Left ventricle myocardium superior (tissue), 1 donor: ENCODE data around the gene CREG2. TPM values are rescaled to one million over a fixed set of nuclear protein-coding genes. Genes with fewer than 3 reads are reported as not detected.

ENCODE experiments used
- ATAC-seq: fragments of 200-7000 bp; cut with Tn5 transposase; one replicate; pipeline ENCODE4 v1.9.1; 2020; ENCODE audit warnings: mild to moderate bottlenecking, moderate library complexity
- DNase-seq: peaks from one replicate; pipeline ENCODE4 v3.0.0-alpha.2; 2020
- intact Hi-C: fragments of 100-400 bp; cut with micrococcal nuclease; formaldehyde crosslinking; loops from one replicate; pipeline ENCODE4 v1.11.0; 2022
- long read RNA-seq: library from polyadenylated mRNA; unstranded; transcript quantifications from one replicate; pipeline ENCODE4 v2.0.0, GENCODE V29; 2021
- total RNA-seq: library from RNA; stranded (reverse); fragmentation: NEBNext Ultra II Directional; extraction: Animal tissue kit (Norgen Biotek cat#: 25700); gene quantifications from one replicate; pipeline ENCODE4 v1.2.1, GENCODE V29; 2021
- donor health status: DM: no; HTN: yes; CAD: no; lungs with severe emphysema.

The CREG2 gene, protein sequence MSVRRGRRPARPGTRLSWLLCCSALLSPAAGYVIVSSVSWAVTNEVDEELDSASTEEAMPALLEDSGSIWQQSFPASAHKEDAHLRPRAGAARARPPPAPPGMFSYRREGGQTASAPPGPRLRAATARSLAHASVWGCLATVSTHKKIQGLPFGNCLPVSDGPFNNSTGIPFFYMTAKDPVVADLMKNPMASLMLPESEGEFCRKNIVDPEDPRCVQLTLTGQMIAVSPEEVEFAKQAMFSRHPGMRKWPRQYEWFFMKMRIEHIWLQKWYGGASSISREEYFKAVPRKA
- not detected for total RNA-seq
- long read RNA-seq = 0 reads

DNA sequence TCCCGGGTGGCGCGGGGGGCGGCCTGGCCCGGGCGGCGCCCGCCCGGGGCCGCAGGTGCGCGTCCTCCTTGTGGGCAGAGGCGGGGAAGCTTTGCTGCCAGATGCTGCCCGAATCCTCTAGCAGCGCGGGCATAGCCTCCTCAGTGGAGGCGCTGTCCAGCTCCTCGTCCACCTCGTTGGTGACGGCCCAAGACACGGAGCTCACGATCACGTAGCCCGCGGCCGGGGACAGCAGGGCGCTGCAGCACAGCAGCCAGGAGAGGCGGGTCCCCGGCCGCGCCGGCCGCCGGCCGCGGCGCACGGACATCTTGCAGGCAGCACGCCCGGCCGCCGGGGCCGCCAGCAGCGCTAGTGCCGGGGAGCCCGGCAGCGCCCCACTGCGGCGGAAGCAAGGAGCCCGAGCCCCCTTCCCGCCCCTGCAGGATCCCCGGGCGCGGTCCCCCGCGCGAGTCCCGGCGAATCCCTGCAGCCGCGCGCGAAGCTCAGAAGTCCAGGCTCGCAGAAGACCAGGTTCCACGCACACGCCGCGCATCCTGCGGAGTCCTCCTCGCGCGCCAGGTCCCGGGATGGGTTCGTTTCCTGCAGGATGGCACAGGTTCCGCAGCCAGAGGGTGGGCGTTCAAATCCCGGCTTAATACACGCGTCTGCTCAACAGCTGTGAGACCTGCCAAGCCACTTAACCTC, at the start of gene CREG2:
TSS of gene CREG2 (minus strand) at position 353 of the 684 bp plus-strand sequence. CDS start at position 307, 46 bp downstream.
- peak; percentile 86 for DNase-seq
- peak; percentile 98 for ATAC-seq
- intact Hi-C loops = no loop called here

DNA sequence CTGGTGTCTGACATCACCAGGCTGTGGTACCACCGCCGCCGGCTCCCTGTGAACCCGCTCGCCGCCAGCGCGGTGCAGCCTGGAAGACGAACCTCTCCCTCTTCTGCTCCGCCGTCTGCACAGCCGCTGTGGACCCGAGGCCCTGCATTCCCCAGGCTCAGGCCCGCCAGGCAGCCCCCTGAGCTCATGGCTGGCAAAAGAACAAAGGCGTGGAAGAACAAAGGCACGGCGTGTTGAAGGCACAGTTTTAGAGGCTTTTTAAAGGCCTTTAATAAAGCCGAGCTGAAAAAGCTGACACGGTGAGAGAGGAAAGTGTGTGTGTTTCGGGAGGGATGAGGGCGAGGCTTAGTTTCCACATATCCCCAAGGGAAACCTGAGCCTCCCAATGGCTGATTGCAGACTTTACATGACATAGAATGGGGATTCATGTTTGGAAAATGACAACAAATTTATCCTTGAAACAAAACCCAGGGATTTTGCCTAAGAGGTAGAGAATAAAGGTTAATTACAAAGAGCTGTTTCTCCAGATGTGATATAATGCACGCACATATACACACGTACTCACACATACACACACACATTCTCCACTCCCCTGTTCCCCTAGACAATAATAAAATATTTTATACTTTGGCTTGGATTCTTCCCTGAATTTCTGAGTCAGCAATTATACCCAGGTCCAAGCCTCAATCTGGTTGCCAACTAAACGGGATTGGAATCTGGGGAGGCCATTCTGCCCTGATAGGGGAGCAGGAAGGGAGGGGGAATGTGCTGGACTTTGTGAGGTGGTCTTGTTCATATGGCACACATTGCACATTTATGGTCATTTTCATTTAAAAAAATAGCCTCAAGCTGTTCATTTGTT, 47.9 kb upstream of the CREG2 start:
- DNase-seq (peak; percentile 44), ATAC-seq (peak; percentile 38)
- intact Hi-C loops = no loop called here

DNA sequence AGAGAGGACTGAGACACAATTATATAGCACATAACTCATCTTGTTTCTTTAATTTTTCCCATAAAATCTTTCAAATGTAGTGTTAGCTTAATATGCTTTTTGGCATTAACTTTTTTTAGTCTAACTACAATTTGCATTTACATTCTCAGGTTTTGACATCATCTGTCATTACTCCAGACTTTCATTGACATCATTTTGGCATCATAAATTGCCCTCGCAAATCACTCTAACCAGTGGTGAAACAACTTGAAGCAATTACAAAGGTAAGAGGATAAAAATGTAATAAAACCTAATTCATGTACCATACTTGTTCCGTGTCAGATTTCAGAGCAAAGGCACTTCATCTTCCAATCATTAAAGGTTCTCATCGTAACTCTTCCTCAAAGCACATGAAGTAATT, 46.2 kb upstream of the CREG2 start:
- intact Hi-C loops = no loop called here
- no peak for DNase-seq
- no peak for ATAC-seq

DNA sequence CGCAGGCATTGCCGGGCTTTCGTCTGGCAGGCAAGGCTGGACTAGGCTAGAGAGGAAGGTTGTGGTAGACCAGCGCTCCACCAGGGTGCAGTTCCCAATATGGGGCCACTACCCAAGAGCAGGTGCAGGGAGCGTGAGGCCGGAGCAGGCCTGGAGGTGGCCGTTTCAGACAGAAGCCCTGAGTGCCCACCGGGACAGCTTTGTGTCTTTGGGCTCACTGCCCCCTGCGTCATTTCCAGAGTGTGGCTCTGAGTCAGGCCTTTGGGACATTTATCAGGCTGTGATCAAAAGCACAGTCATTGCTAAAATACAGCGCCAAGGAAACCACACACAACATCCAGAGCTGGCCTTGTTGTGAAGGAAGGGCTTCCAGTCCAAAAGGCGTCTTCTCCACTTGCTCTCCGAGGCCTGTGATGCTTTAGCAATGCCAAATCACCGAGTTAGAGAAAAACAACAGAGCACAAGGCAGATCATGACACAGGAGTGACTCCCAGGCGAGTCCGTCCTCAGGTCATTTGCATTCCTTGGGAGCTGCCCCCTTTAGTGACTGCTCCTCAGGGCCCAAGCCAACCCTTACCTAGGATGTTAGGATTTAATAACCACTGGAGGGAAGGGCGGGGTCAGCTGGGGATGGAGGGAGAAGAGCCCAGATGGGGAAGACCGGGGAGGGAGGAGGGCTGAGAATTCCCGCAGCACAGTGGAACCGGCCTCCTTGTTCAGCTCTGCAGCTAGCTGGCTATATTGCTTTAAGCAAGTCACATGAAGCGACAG, 45.3 kb upstream of the CREG2 start:
- ATAC-seq (peak; percentile 48), DNase-seq (no peak)
- intact Hi-C loops = no loop called here

DNA sequence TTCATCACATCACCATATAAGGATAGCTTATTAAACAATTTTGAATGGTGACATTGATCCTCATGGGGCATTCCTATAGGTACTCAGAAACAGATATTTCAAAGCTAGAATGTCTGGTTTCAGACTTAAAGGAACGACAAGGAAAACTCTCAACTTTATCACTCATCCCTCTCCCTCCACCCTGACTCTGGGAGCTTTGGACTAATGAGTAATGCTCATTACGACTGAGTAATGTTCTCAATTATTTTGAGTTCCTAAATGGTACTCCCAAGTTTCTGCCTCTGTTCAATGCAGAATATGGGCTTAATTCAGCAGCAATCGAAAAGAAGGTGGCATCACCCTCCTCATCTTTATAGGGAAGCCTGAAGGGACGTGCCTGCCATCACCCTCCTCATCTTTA, 44.2 kb upstream of the CREG2 start:
- ATAC-seq (no peak), DNase-seq (no peak)
- intact Hi-C loops = no loop called here

DNA sequence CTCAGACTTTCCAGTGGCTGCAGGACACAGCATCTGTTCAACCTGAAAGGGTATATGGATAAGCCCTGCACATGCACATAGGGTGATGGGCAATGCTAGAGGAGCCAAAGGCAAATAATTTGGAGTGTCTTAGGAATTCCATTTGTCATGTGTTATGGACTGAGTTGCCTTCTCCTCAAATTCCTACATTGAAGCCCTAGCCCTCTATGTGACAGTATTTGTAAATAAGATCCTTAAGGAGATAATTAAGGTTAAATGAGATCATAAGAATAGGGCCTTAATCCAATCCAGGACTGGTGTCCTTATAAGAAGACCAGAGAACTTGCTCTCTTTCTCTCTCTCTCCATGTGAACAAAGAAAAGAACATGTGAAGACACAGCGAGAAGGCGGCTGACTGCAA, 42.9 kb upstream of the CREG2 start:
- intact Hi-C loops = no loop called here
- DNase-seq (no peak), ATAC-seq (no peak)

DNA sequence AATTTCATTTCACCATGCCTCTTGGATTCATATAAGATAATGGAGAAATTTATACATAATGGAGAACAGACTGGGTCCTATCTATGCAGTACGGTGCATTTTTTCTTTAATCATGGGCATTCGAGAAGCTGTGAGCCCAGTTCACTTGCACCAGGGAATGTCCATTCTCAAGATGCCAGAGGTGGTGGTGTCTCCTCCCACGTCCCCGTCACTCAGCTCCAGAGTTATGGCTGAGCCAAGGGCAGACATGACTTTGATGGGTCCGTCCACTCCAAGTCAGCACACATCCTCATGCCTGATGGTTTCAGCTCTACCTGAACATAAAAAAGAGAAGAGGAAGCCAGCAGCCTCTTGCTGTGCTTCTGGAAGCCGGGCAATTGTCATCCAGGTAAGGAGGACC, 42.1 kb upstream of the CREG2 start:
- ATAC-seq (no peak), DNase-seq (no peak)
- intact Hi-C loops = no loop called here

DNA sequence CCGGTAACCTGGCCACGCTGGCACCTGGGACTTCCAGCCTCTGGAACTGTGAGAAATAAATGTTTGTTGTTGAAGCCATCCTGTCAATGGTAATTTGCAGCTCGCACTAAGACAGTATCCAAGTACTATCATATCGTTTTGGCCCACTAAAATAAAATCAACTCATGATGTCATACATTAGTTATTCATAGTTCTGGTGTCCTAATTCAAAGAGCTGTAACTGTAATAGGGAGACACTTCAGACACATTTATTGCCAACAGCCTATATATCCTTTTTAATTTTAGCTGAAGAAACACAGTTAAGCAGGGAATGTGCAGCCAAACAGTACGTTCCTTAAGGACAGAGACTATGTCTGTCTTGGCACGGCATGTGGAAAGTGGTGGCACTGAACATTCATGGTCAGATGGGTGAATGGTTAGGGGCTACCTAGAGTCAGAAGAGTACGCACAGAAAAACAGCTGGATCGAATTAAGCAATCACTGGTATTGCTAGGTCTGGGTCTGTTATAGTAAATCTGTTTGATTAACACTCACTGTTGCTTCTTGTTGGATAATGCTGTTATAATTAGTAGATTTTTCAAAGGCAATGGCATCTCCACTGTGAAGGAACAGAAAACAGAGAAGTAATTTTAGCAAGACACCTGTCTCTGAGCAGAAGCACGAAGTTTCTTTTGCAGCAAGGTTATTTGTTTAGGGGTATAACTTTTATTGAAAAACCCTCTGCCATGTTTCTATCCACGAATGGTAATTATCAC, 41.3 kb upstream of the CREG2 start:
- ATAC-seq (peak; percentile 59), DNase-seq (no peak)
- intact Hi-C loops = no loop called here

DNA sequence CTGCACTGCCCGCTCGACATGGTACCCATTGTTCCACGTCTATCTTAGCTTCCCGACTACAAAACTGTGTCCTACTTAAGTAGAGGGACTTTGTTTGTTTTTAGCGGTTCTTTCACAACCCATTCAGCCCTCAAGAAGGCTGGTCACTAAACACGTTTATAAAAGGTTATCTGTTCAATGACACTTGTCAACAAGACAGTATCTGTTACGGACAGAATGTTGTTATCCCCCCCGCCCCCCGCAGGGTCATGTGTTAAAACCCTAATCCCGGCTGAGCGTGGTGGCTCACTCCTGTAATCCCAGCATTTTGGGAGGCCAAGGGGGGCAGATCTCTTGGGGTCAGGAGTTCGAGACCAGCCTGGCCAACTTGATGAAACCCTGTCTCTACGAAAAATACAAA, 40.4 kb upstream of the CREG2 start:
- intact Hi-C loops = no loop called here
- no peak for DNase-seq
- ATAC-seq = no peak

DNA sequence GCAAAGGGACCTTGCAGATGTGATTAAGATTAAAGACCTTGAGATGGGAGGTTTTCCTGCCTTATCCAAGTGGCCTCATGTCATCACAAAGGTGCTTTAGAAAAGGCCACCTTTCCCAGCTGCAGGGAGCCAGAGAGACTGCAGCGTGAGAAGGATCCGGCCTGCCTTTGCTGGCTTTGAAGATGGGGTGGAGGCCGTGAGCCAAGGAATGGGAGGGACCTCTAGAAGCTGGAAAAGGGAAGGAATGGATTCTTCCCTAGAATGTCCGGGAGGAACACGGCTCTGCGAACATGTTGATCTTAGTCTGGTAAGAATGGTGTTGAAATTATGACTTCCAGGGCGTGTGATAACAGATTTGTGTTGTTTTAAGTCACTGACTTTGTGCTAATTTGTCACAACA, 39.9 kb upstream of the CREG2 start:
- intact Hi-C loops = no loop called here
- no peak for DNase-seq
- peak; percentile 22 for ATAC-seq

DNA sequence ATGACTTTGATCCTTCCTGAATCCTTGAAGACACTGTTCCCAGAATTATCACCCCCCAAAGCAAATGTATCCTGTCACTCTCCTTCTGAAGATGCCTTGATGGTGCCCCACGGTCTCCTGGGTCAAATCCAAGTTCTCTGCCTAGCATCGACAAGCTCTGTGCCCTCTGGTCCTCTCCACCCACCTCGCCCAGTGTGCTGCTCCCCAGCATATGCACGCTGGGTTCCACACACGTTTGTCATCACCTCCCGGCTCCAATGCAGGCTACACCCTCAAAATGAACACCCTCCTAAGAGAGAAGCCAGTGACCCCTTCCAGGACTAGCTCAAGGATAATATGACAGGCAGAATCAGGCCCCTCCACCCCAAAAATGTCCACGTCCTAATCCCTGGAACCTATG, 39.5 kb upstream of the CREG2 start:
- DNase-seq (no peak), ATAC-seq (no peak)
- intact Hi-C loops = no loop called here

DNA sequence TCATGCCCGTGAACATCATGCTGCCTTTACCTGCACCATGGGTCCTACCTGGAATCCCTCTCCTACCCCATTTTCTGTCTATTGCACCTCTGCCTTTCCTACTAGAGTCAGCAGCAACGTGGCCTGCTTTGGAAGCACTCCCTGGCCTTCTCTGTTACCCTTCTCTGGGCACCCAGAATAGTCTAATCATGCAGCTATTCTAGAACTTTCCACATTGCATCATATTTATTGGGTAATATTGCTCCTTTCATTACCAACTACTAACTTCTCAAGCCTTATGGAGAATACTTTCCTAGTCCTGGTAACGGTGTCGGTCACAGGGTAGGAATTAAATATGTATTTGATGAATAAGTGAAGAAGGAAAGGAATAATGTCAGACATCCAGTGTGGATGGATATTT, 33.3 kb upstream of the CREG2 start:
- no peak for ATAC-seq
- no peak for DNase-seq
- intact Hi-C loops = no loop called here

DNA sequence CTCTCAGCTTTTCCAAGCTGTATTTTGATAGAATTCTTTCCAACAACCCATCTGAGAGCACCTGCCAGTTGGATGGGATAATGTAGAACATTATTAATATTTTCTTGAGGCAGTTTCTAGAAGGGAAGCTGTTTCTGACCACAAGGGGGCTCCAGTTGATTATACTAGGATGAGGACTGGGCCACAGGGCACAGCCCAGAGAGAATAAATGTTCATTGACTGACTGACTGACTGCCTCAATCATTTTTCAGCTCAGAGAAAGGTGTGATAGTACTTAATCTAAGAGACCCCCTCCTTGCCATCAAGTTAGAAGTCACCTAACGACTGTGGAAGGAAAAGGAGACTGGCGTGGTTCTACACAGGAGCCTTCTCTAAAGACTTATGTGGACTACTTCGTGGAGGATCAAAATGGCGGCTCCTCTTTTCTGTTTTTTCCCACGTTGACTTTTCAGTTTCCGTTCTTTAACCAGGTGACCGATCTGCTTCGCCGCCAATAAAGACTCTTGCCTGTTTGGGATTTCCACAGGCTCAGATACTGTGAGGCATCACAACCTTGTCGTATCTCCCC, 31.9 kb upstream of the CREG2 start:
- DNase-seq (no peak), ATAC-seq (peak; percentile 85)
- intact Hi-C loops = loop anchor here (5.0 kb wide), 1 partner anchor 413 kb away; no protein-coding TSS in a partner anchor

DNA sequence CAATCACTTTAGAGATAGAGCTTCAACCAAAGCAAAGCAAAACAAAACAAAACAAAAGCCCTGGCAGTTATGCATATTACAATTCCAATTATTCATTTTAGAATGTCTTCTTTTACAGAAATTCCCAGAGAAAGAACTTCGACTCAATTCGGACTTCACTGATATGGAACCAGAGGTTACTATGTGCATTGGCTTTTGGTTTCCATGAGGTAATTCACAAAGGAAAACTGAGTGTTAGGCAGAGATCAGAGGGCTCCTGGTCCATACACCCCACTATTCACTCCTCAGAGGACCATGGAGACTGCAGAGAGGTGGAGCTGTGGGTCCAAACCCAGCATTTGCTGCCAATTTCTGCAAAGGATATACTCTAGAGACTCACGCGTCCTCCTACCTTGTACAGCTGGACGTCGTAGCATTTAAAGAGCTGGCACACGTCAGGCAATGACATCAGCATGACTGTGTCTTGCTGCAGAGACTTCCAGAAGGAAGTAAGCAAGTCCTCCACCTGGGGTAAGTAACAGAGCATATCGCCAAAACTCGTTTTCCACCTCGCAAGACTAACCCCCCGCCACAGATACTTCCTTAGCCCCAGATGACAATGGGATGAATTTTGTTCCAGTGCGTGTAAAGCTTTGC, 31.3 kb upstream of the CREG2 start:
- ATAC-seq = peak; percentile 18
- DNase-seq = no peak
- intact Hi-C loops = loop anchor here (5.0 kb wide), 1 partner anchor 414 kb away; no protein-coding TSS in a partner anchor

DNA sequence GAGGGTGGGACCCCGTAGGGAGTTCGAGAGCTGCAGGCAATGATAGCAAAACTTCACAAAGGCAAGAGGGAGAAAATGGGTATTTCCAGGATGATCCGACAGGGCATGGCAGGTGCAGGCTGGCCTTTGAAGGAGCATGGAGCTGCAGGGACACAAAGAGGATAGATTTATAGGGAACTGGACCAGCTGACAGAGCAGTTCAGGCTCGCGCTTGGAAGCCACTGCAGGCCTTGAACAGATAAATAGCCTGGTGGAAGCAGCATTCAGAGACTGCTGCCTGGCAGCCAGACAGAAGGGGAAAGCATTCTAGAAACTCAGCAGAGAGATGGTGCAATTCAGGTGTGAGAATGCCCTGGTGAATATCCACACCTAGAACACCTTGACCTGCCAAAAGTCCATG, 29.3 kb upstream of the CREG2 start:
- no peak for DNase-seq
- ATAC-seq = no peak
- intact Hi-C loops = loop anchor here (5.0 kb wide), 1 partner anchor 416 kb away; no protein-coding TSS in a partner anchor

DNA sequence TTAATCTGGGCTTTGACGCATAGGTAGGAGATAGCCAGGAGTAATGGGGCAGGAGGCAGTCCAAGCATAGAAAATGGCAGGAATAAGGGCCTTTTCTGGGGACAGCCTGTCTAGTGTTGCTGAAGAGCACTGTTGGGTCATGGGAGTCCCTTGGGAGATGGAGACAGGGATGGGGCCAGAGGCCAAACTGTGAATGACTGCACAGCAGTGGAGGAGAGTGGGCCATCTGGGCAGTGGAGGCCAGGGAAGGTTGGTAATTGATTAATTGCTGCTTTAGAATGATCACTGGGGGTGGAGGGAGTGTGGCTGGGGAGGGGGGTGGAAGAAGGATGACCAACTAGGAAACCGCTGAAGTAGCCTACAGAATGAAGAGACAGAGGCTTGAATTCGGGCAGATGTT, 28.6 kb upstream of the CREG2 start:
- intact Hi-C loops = loop anchor here (5.0 kb wide), 1 partner anchor 416 kb away; no protein-coding TSS in a partner anchor

DNA sequence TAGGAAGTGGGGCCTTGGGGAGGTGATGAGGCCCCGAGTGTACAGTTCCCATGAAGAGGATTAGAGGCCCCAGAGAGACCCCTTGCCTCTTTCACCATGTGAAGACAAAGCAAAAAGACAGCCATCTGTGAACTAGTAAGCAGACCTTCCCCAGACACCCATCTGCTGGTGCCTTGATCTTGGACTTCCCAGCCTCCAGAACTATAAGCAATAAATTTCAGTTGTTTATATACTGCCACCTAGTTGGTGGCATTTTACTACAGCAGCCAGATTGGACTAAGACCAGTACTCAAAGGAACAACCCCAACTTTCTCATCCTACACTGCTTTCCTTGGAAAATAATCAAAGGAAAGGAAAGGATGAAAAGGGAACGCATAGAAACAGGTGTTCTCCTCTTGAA, 27.9 kb upstream of the CREG2 start:
- DNase-seq = no peak
- intact Hi-C loops = loop anchor here (5.0 kb wide), 1 partner anchor 417 kb away; no protein-coding TSS in a partner anchor

More for the DNA sequence above, 28.6 kb upstream of the CREG2 start:
- DNase-seq = no peak
- ATAC-seq = no peak

More for the DNA sequence above, 27.9 kb upstream of the CREG2 start:
- no peak for ATAC-seq
